ENCODE data around the gene MAPK13. TPM values are rescaled to one million over a fixed set of nuclear protein-coding genes. Genes with fewer than 3 reads are reported as not detected.

Gene MAPK13
- total RNA-seq, 1 donor from 2014 or later, result 1.0 TPM

GRCh38 chr6:36118550-36119107, 11.7 kb upstream of the MAPK13 start:
- no peak for TF ChIP-seq CTCF (IDR thresholded peaks at IDR 0.05)
- H3K4me1 Mint-ChIP-seq (ENCODE audit: low read depth), result peaks cover 9% of the 10 kb centered on the region
- peaks cover 3% of the 10 kb centered on the region for H3K36me3 Mint-ChIP-seq (ENCODE audit: low read depth)
- H3K27me3 Mint-ChIP-seq (ENCODE audit: low read depth), result no peaks in the 10 kb centered on the region
- no peak for DNase-seq (ENCODE audit: low spot score)
- H3K9me3 Mint-ChIP-seq (ENCODE audit: low read depth), result no peaks in the 10 kb centered on the region
- no peak overlapping the region for H3K4me3 Mint-ChIP-seq (ENCODE audit: unreplicated experiment)
- no peak overlapping the region for H3K27ac Mint-ChIP-seq (ENCODE audit: unreplicated experiment)

DNA sequence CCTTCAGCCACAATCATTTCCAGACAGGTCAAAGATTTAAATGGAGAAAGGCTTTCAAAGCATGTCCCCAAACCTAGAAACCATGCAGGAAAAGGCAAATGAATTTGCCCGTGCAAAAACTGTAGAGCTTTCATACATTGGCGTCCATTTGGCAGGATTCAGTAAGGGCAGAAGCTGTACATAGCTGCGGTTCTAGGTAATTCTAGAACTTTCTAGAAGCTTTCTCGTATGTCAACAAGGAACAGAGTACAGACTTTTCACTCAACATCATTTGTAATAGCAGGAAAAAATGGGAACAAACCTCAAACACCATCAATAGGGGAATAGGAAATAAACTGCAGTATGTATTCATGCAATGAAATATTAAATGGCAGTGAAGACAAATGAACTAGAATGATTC, 11.1 kb upstream of the MAPK13 start:
- no peak for DNase-seq (ENCODE audit: low spot score)
- Mint-ChIP-seq H3K27me3 (ENCODE audit: low read depth) (no peaks in the 10 kb centered on the region), H3K27ac (ENCODE audit: unreplicated experiment) (no peak overlapping the region), H3K4me1 (ENCODE audit: low read depth) (peaks cover 9% of the 10 kb centered on the region), H3K4me3 (ENCODE audit: unreplicated experiment) (no peak overlapping the region), H3K9me3 (ENCODE audit: low read depth) (no peaks in the 10 kb centered on the region), H3K36me3 (ENCODE audit: low read depth) (peaks cover 3% of the 10 kb centered on the region)
- TF ChIP-seq CTCF (IDR thresholded peaks at IDR 0.05), result no peak

DNA sequence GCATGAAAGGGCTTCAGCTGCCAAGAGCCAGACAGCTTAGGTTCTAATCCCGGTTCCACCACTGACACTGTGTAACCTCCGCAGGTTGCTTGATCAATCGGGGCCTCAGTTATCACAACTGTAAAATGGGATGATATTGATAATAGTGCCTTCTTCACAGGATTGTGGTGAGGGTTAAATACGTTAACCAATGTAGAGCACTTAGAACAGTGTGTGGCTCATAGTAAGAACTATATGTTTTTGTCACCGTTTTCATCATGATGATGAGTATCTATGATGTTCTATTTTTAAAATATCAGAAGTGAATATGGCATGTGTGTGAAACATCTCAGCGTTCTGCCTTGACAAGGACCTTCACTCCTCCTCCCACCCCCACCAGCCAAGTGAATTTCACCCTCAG, 10.3 kb upstream of the MAPK13 start:
- no peak for TF ChIP-seq CTCF (IDR thresholded peaks at IDR 0.05)
- no peak overlapping the region for H3K4me3 Mint-ChIP-seq (ENCODE audit: unreplicated experiment)
- no peaks in the 10 kb centered on the region for H3K9me3 Mint-ChIP-seq (ENCODE audit: low read depth)
- peaks cover 3% of the 10 kb centered on the region for H3K36me3 Mint-ChIP-seq (ENCODE audit: low read depth)
- H3K27me3 Mint-ChIP-seq (ENCODE audit: low read depth), result no peaks in the 10 kb centered on the region
- H3K4me1 Mint-ChIP-seq (ENCODE audit: low read depth), result peaks cover 9% of the 10 kb centered on the region
- H3K27ac Mint-ChIP-seq (ENCODE audit: unreplicated experiment), result no peak overlapping the region
- no peak for DNase-seq (ENCODE audit: low spot score)

- H3K27me3 Mint-ChIP-seq (ENCODE audit: low read depth), result no peaks in the 10 kb centered on the region
- peaks cover 9% of the 10 kb centered on the region for H3K4me1 Mint-ChIP-seq (ENCODE audit: low read depth)
- H3K36me3 Mint-ChIP-seq (ENCODE audit: low read depth), result peaks cover 3% of the 10 kb centered on the region
- H3K27ac Mint-ChIP-seq (ENCODE audit: unreplicated experiment), result no peak overlapping the region
- no peak overlapping the region for H3K4me3 Mint-ChIP-seq (ENCODE audit: unreplicated experiment)
- no peak for DNase-seq (ENCODE audit: low spot score)
- TF ChIP-seq CTCF (IDR thresholded peaks at IDR 0.05), result no peak
- no peaks in the 10 kb centered on the region for H3K9me3 Mint-ChIP-seq (ENCODE audit: low read depth)
Observed at GRCh38 chr6:36120539-36120938, 9.8 kb upstream of the MAPK13 start.

GRCh38 chr6:36120979-36121786, 9.1 kb upstream of the MAPK13 start:
- DNase-seq (ENCODE audit: low spot score), result no peak
- peaks cover 9% of the 10 kb centered on the region for H3K4me1 Mint-ChIP-seq (ENCODE audit: low read depth)
- TF ChIP-seq CTCF (IDR thresholded peaks at IDR 0.05), result no peak
- H3K36me3 Mint-ChIP-seq (ENCODE audit: low read depth), result peaks cover 3% of the 10 kb centered on the region
- no peaks in the 10 kb centered on the region for H3K27me3 Mint-ChIP-seq (ENCODE audit: low read depth)
- H3K4me3 Mint-ChIP-seq (ENCODE audit: unreplicated experiment), result no peak overlapping the region
- no peaks in the 10 kb centered on the region for H3K9me3 Mint-ChIP-seq (ENCODE audit: low read depth)
- no peak overlapping the region for H3K27ac Mint-ChIP-seq (ENCODE audit: unreplicated experiment)

All from chondrocyte (in vitro differentiated cells).